ENCODE data around the gene ARPC5L. TPM values are rescaled to one million over a fixed set of nuclear protein-coding genes. Genes with fewer than 3 reads are reported as not detected.

Gene ARPC5L
- total and polyA plus RNA-seq, 2 of the 8 experiments (the other 6 are each of a cell fraction or from before 2014, with no cell fraction given) = 34.1 to 50.6 TPM

- TF ChIP-seq CHD7 (IDR thresholded peaks at IDR 0.05; ENCODE audit: insufficient replicate concordance, low read length) = no peak
- no peak for TF ChIP-seq CHD2 (IDR thresholded peaks at IDR 0.05; ENCODE audit: low read length)
- TF ChIP-seq POU5F1 (IDR thresholded peaks at IDR 0.05; ENCODE audit: low read depth, low read length) = no peak
- no peak for TF ChIP-seq EGR1 (IDR thresholded peaks at IDR 0.05; ENCODE audit: borderline replicate concordance, low read depth, low read length)
- TF ChIP-seq RXRA (IDR thresholded peaks at IDR 0.05; ENCODE audit: insufficient read depth, low read depth, low read length) = no peak
- no peak for TF ChIP-seq SAP30 (IDR thresholded peaks at IDR 0.05; ENCODE audit: insufficient read depth, insufficient replicate concordance, low read length)
- TF ChIP-seq EP300 (IDR thresholded peaks at IDR 0.05; ENCODE audit: borderline replicate concordance in 1 of 2, low read depth in 2 of 2, low read length in 2 of 2) = no peak
- TF ChIP-seq RAD21 (IDR thresholded peaks at IDR 0.05 in 1 of 2, conservative IDR thresholded peaks at IDR 0.05 in 1 of 2; ENCODE audit: low read depth in 2 of 2, low read length in 2 of 2) = no peak
Measured at GRCh38 chr9:124831642-124832364, 30.1 kb upstream of the ARPC5L start (continued).

Data from H1 (cell line).